IPS-18a (cell line): ENCODE measurements around the gene ECPAS.

ENCODE experiments used
- H3K27ac ChIP-seq: one replicate; pipeline ENCODE4 v1.5.1; 2013; ENCODE audit warnings: low read length
- H3K27me3 ChIP-seq: one replicate; pipeline ENCODE4 v1.6.1; 2013; ENCODE audit warnings: mild to moderate bottlenecking, low read length; ENCODE audit not compliant: control insufficient read depth, insufficient read depth
- H3K36me3 ChIP-seq: one replicate; pipeline ENCODE4 v1.6.1; 2013; ENCODE audit warnings: low read depth, low read length; ENCODE audit not compliant: control insufficient read depth
- H3K4me1 ChIP-seq: one replicate; pipeline ENCODE4 v1.6.1; 2013; ENCODE audit warnings: low read depth, low read length; ENCODE audit not compliant: control insufficient read depth
- H3K4me3 ChIP-seq: one replicate; pipeline ENCODE4 v1.5.1; 2013; ENCODE audit warnings: low read length
- H3K9ac ChIP-seq: one replicate; pipeline ENCODE4 v1.6.1; 2013; ENCODE audit warnings: mild to moderate bottlenecking, low read length, moderate library complexity
- H3K9me3 ChIP-seq: one replicate; pipeline ENCODE4 v1.6.1; 2013; ENCODE audit warnings: low read depth, low read length; ENCODE audit not compliant: control insufficient read depth

Gene ECPAS

DNA sequence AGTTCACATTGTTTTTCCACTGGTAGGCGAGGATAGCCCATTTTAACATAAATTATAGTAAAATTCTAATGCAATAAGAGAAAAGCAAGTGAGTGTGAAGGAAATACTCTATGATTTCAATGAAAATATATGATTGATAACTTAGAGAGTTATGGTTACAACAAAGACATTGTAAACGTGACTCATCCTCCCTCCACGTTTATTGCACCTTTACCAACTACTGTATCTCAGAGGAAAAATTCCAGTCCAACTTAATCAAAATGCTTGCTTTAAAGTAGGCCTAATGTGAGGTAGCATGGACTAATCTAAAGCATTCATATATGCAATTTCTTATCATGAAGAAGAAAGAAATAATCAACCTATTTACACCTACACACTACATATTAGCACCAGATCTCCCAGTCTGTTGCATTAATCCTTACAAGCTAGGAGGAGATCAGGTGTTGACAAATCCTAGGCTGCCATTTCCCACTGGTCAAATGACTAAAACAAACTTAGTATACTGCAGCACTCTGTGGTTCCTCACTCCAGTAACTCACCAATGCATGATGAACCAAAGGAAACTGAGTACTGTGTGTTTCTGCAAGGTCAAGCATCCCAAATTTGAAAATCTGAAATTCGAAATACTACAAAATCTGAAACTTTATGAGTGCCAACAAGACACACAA is 41.7 kb downstream of the ECPAS start:
- H3K36me3 ChIP-seq, result peaks cover 62% of the 10 kb centered on the region
- no peaks in the 10 kb centered on the region for H3K4me1 ChIP-seq
- H3K9me3 ChIP-seq, result no peaks in the 10 kb centered on the region
- no peak overlapping the region for H3K4me3 ChIP-seq
- no peak overlapping the region for H3K9ac ChIP-seq
- no peak overlapping the region for H3K27ac ChIP-seq
- H3K27me3 ChIP-seq, result no peaks in the 10 kb centered on the region

DNA sequence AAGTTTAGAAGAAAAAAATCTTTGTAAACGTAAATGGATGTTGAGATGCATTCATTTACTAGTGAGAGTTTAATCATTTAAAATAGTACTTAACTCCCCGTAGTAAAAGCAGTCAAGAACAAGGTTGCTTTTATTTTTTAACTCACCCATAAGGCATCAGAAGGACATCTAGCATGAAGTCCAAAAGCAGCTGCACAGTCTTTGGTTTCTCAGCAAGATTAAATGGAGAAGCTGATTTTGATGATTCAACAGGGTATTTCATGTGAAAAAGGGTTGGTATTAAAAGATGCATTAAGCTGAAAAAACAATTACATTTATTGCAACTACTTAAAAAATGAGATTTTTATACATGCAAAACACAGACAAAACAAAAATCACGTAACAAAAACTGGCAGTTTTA is 44.0 kb downstream of the ECPAS start:
- Histone ChIP-seq H3K27ac (no peak overlapping the region), H3K9ac (no peak overlapping the region), H3K4me3 (no peak overlapping the region), H3K9me3 (no peaks in the 10 kb centered on the region), H3K4me1 (no peaks in the 10 kb centered on the region), H3K27me3 (no peaks in the 10 kb centered on the region), H3K36me3 (peaks cover 69% of the 10 kb centered on the region)

DNA sequence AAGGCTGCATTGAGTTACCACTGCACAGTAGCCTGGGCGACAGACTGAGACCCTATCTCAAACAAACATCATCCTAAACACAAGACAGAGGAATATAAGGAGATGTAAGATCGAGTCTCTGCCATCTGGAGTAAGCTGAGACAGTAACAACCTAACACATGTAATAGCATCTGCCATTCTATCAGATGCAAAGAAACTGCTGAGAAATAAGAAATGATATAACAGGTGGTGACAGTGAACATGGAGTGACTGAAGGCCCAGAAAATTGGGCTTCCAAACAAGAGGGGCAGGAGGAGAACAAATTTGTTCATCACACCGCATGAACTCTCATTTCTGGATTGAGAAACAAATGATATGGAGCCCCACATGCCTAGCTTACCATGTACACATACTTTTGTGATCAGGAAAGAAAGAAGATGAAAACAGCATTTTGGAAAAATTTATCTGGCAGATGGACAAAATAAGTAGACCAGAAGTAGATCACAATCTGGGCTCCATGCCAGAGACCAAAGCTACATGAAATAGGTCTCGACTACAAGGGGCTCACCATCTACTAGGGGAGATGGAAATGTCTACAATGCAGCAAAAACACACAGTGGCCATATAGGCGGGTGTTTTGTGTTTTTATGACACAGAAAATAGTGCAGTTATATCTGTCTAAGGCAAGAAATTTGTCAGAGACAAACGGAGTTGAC is 45.5 kb downstream of the ECPAS start:
- Histone ChIP-seq H3K36me3 (peaks cover 65% of the 10 kb centered on the region), H3K9me3 (no peaks in the 10 kb centered on the region), H3K4me3 (no peak overlapping the region), H3K9ac (no peak overlapping the region), H3K27ac (no peak overlapping the region), H3K27me3 (no peaks in the 10 kb centered on the region), H3K4me1 (no peaks in the 10 kb centered on the region)

DNA sequence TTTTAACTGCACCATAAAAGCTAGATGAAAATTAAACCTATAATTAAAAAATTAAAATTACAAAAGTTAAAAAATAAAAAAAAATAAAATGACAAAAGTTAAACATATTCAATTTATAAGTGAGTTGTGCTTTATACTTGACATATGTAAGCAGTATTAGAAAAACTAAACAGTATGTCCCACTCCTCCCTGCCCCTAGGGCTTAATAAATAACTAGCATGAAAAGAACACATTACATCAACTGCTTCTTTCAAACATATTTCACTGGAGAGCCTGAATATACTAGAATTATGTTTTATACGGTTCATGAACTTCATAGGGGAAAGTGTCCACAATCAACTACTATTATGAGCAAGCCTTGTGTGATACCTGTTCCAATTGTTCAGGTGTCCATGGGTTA is 47.6 kb downstream of the ECPAS start:
- no peak overlapping the region for H3K27ac ChIP-seq
- peaks cover 64% of the 10 kb centered on the region for H3K36me3 ChIP-seq
- no peaks in the 10 kb centered on the region for H3K9me3 ChIP-seq
- H3K4me3 ChIP-seq, result no peak overlapping the region
- H3K27me3 ChIP-seq, result no peaks in the 10 kb centered on the region
- no peak overlapping the region for H3K9ac ChIP-seq
- H3K4me1 ChIP-seq, result no peaks in the 10 kb centered on the region

DNA sequence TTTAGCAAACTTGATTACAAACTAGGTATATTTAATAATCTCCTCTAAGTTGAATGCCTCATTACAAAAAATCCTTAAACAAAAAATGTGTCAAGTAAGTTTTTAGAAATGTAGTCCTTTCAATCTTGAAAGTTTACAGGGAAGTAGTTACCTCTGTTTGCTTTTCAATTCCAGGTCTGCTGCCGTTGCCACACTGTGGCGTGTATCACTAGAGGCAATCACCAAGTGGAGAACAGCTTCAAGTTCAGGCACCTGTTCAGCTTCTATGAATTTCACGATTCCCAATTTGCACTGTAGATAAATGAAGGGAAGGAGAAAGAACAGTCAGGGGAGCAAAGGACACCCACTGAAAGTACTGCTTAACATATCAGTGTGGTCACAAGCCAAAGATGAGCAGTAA is 51.1 kb downstream of the ECPAS start:
- Histone ChIP-seq H3K36me3 (peaks cover 63% of the 10 kb centered on the region), H3K9me3 (no peaks in the 10 kb centered on the region), H3K4me3 (no peak overlapping the region), H3K4me1 (no peaks in the 10 kb centered on the region), H3K9ac (no peak overlapping the region), H3K27me3 (no peaks in the 10 kb centered on the region), H3K27ac (no peak overlapping the region)

DNA sequence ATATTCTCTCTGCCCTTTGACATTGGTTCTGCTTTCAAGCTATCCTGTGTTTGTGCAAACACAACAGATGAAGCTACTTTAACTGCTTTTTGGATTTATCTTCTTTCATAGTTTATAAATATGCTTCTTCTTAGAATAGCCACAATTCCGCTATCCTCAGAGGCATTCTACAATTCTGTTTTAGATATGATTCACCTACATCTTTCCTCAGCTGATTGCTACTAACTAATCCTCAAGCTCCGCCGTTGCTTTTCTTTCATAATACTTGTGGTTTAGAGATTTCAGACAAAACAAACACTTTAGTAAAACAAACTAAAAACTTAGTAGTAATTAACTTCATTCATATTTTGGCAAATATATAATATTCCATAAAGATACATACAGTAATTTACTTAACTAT is 52.5 kb downstream of the ECPAS start:
- H3K27me3 ChIP-seq, result no peaks in the 10 kb centered on the region
- H3K27ac ChIP-seq, result no peak overlapping the region
- no peaks in the 10 kb centered on the region for H3K9me3 ChIP-seq
- no peak overlapping the region for H3K9ac ChIP-seq
- no peaks in the 10 kb centered on the region for H3K4me1 ChIP-seq
- H3K36me3 ChIP-seq, result peaks cover 66% of the 10 kb centered on the region
- H3K4me3 ChIP-seq, result no peak overlapping the region

DNA sequence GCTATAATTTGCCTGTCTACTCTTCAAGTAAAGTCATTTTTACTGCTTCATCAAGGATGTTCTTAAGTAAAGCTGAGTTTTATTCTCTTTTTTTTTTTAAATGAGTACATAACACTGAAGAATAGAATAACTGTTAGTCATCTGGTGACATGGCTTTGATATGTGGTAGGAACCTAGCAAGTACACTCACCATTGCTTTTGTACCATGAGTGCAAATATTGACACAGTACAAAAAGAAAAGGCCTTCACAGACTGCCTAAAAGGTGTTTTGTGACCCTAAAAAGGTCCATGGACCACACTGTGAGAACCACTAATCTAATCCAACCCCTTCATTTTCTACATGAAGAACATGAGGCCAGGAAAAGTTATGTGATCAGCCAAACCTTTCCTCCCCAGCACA is 55.0 kb downstream of the ECPAS start:
- Histone ChIP-seq H3K36me3 (peaks cover 75% of the 10 kb centered on the region), H3K9me3 (no peaks in the 10 kb centered on the region), H3K27me3 (no peaks in the 10 kb centered on the region), H3K4me1 (no peaks in the 10 kb centered on the region), H3K4me3 (no peak overlapping the region), H3K9ac (no peak overlapping the region), H3K27ac (no peak overlapping the region)

DNA sequence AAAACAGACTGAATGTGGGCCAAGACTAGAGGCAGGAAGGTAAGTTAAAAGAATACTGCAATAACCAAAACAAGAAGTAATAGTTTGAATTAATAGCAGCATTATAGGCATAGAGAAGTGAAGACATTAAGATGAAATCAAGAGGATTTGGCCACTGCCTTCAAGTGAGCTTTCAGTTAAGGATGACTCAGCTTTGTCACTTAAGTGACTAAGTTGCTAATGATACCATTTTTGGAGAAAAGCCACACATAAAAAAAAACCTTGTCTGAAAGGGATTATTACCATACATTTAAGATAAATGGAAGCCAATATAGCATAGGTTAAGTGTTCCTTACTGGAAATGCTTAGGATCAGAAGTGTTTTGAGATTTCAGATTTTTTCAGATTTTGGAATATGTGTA is 57.0 kb downstream of the ECPAS start:
- Histone ChIP-seq H3K36me3 (peaks cover 74% of the 10 kb centered on the region), H3K4me3 (no peak overlapping the region), H3K27me3 (no peaks in the 10 kb centered on the region), H3K27ac (no peak overlapping the region), H3K9me3 (no peaks in the 10 kb centered on the region), H3K4me1 (no peaks in the 10 kb centered on the region), H3K9ac (no peak overlapping the region)

DNA sequence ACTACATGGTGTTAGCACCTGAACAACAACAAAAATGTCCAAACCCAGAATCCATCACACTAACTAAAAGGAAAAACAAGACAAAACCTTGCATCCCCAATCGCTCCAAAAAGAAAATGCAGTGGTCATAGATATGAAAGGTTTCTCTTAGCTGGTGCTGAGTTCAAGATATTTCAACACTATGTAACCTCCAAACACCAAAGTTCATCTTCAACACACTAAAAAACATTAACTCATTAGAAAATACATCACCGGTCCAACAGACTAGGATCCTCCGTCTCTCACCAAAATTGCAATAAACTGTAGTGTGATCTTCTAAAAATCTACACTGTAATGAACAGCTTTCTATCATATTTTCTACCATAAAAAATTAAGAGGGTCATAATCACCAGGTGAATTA is 60.8 kb downstream of the ECPAS start:
- H3K4me1 ChIP-seq, result no peaks in the 10 kb centered on the region
- no peak overlapping the region for H3K4me3 ChIP-seq
- no peaks in the 10 kb centered on the region for H3K27me3 ChIP-seq
- no peak overlapping the region for H3K9ac ChIP-seq
- peaks cover 77% of the 10 kb centered on the region for H3K36me3 ChIP-seq
- H3K9me3 ChIP-seq, result no peaks in the 10 kb centered on the region
- H3K27ac ChIP-seq, result no peak overlapping the region

DNA sequence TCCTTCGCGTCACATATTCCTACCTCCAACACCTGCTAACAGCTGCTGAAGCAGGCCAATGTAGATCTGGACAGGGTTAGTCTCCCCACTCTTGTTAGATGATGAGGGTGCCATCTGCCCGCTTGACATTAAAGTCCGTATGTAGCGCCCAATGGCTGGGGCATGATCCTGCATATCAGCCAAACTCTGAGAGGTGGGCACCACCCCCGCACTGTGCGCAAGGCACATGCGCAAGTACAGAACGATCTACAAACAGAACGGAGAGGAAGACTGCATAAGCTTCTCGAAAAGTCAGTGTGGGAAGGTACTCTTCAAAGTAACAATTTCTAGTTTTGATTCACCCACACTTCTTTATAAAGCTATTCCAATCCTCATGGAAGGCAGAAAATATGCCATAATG is 69.8 kb downstream of the ECPAS start:
- Histone ChIP-seq H3K9ac (no peak overlapping the region), H3K36me3 (peaks cover 92% of the 10 kb centered on the region), H3K4me3 (no peak overlapping the region), H3K27me3 (no peaks in the 10 kb centered on the region), H3K27ac (no peak overlapping the region), H3K4me1 (no peaks in the 10 kb centered on the region), H3K9me3 (no peaks in the 10 kb centered on the region)

DNA sequence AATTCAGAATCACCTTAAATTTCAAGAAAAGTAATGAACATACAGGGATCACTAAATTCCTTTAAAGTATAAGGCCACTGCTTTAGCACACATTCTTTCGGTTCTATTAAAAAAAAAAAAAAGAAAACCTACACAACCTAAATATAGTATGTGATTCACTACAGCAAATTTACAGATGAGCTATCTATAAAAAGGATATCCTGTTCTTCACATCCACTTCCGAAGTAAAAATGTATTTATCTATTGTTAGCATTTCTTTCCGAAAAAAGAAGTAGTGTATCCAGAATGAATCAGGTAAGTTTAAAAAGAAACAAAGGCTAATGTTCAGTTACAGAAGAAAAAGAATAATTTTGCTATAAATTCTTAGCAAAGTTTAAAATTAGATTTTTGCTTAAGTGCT is 70.2 kb downstream of the ECPAS start:
- Histone ChIP-seq H3K4me3 (no peak overlapping the region), H3K27ac (no peak overlapping the region), H3K4me1 (no peaks in the 10 kb centered on the region), H3K36me3 (peaks cover 88% of the 10 kb centered on the region), H3K9me3 (no peaks in the 10 kb centered on the region), H3K27me3 (no peaks in the 10 kb centered on the region), H3K9ac (no peak overlapping the region)

DNA sequence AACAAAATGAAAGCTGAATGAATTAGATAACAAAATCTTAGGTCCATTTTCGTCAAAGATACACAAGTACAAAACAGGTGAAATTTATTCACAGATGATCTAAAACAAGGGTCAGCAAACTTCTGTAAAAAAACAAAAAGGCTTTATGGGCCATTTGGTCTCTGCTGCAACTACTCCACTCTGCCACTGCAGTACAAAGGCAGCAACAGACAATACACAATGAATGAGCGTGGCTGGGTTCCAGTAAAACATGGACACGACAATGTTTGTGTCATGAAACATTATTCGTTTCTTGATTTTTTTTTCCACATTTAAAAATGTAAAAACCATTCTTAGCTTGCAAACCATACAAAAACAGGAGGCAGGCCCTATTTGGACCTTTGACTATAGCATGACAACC is 71.9 kb downstream of the ECPAS start:
- Histone ChIP-seq H3K27ac (no peak overlapping the region), H3K27me3 (no peaks in the 10 kb centered on the region), H3K4me3 (no peak overlapping the region), H3K9ac (no peak overlapping the region), H3K9me3 (no peaks in the 10 kb centered on the region), H3K36me3 (peaks cover 84% of the 10 kb centered on the region), H3K4me1 (peaks cover 5% of the 10 kb centered on the region)
